ENCODE data around the gene RNF227.
"Not testable (repeated sequence)": the region's sequence is repeated elsewhere in the genome, so short reads cannot be mapped to it uniquely, and the experiment has no call there.

The RNF227 gene

DNA sequence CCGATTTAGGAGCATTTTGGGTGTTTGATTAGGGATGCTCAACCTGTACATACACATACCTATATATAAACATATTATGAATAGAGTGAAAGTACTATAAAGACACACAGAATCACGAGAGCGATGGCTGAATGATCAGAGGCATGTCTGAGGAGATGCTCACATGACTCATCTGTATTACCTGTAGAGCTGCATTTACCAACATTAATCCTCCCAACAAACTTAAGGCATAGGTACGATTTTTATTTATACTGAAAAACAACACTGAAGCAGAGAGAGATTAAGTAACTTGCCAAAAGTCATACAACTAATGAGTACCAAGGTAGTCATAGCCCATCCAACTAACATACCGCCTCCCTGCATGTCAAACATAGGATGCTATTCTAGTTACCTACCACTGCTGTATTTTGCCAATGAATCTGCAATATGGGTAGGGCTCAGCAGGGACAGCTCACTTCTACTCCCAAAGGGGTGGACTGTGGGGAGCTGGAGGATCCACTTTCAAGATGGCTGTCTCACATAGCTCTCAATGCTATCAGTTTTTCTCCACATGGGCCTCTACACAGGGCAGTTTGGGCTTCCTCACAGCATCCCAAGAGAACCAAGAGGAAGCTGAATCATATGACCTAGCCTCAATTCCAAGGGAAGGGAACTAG is 51.0 kb downstream of the RNF227 start:
- DNase-seq = no peak

DNA sequence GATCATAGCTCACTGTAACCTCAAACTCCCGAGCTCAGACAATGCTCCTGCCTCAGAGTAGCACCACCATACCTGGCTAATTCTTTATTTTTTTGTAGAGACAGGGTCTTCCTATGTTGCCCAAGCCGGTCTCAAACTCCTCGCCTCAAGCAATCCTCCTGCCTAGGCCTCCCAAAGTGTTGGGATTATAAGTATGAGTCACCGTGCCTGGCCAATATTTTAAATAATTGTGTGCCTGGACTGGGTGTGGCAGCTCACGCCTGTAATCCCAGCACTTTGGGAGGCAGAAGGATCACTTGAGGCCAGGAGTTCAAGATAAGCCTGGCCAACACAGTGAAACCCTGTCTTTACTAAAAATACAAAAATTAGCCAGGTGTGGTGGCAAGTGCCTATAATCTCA is 51.7 kb downstream of the RNF227 start:
- not testable (repeated sequence) for DNase-seq

Measured in anterior cingulate cortex (tissue), 58 donors.